Stimulated activated CD4-positive, alpha-beta T cell treated with anti-CD3 and anti-CD28 coated beads, TNF-alpha, amount 100 ng/mL, for 4 hours (primary cell): ENCODE results near the gene COL4A4.

Source experiments
- DNase-seq, 3 experiments: peaks; one replicate each; pipeline ENCODE4 v3.0.0-alpha.2; 2020; ENCODE audit warnings: low read depth in 3 of 3

COL4A4 gene

DNA sequence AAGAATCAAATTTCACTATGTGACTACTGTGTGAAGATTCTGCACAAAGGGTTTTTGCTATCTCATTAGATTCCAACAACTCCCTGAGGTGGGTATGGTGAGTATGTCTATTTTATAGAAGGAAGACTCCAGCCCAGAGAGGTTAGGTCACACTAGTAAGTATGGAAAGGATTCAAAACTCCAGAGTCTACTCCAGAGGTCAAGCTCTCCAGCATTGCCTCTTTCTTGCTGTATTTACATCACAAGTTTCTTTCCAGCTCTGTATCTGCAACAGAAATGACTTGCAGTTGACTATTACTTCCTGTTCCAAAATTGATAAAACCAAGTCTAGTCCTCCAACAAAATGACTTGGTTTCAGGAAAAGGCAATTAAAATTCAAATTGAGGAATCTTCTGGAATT is 2.1 kb downstream of the COL4A4 start:
- no peak for DNase-seq

- DNase-seq, result no peak
Measured at GRCh38 chr2:227160164-227160563, 3.8 kb downstream of the COL4A4 start.

DNA sequence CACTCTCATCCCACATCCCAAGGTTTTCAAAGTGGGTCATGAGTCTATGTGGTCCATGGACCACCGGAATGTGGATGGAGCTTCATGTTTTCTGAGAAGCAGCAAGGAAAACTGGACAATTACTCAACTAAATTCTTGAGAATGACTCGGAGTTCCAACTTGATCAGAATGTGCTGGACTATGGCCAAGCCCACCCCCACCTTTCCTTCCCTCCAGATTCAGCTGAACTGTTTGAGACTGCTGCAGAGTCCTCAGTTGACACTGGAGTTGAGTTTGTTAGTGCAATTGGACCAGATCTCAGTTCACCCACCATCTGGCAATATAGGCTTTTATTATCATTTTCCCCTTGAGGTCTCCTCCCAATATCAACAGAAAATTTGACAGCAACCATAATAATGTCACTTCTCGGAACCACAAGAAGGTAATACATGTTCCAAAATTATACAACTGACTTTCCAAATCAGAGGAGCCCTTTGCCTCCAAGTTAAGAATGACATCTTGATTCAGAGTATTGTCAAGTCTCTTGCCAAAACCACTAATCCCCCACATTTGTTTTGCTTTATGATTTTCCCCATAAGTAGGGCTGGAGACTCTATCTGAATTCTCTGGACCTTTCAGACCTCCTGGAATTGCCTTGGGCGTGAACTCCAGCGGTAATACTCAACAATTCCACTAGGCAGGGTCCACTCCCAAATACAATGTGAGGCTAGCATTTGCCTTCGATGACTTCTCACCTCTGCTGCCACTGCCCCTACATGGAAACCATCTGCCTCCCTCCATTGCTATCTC is 8.8 kb downstream of the COL4A4 start:
- no peak for DNase-seq

DNA sequence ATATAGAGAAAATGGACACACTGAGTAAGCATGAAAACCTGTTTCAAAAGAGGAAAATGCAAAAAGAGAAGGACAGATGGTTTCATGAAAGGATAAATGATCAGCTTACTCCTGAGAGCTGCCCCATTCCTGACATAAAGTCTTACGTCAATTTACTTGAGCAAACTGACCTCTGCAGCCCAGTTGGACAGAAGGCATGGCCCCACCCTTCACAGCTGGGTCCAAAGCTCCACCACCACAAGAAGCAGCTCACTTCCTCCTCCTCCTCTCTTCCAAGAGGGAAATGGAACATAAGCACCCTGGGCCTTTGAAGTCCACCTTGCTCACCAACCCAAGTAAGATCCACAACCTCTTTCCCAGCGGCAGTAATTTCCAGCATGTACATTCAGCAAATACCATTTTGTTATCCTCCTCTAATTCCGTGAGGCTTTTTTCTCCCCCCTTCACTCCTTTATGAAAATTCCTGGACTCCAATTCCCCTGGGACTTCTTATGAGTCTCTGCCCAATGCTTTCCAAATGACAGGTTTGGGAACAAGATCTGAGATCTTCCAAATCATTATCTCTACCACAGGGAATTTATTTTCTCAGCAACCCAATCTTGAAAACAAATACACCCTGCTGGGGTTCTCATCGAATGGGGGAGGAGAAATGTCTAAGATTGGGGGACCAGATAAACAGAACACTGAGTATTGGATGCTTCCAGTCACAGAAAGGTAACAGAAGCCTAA is 10.1 kb downstream of the COL4A4 start:
- DNase-seq, result no peak

DNA sequence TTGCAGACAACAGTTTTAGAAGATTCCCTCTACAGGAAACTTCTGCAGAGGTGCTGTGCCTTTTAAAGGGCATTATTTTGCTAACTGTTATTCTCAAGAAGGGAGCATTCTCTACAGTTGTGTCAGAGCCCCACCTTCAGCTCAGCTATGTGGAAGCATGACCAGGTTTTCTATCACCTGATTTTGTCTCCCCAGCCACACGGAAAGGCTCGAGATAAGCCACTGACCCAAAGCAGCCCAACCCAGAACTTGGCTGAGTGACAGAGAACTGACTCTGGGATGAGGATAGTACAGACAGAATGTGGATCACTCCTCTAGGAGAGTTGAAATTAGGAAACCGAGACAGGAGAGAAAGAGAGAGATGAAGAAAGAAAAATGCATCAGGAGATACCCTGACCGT is 10.7 kb downstream of the COL4A4 start:
- DNase-seq, result no peak

GRCh38 chr2:227152093-227152766 is 11.8 kb downstream of the COL4A4 start:
- DNase-seq, result no peak

DNA sequence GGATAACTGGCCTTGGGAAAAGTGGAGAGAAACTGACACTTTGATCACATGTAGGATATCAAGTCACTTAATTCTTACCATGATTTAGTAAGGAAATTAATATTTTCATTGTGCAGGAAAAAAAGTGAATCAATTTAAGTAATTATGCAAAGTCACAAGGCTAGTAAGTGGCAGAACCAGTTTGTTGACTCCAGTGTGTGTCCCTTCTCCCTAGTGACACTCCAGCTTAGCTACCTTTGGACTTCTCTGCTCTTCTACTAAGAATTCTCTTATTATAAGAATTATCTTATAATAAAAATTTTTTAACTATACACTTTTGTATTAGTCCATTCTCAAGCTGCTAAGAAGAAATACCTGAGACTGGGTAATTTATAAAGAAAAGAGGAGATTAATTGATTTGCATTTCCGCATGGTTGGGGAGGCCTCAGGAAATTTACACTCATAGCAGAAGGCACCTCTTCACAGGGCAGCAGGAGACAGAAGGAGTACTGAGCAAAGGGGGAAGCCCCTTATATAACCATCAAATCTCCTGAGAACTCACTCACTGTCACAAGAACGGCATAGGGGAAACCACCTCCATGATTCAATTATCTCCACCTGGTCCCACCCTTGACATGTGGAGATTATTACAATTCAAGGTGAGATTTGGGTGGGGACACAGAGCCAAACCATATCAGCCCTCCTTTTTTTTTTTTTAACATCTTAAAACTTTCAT is 13.6 kb downstream of the COL4A4 start:
- no peak for DNase-seq

DNA sequence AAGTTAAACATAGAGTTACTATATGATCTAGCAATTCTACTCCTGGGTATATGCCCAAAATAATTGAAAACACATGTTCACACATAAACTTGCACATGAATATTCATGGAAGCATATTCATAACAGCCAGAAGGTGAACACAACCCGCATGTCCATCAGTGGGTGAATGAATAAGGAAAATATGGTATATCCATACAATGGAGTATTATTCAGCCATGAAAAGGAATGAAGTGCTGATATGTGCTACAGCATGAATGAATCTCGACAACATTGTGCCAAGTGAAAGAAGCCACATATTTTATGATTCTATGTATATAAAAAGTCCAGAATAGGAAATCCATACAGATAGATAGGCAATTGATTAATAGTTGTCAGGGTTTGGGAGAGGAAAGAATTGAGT is 15.9 kb downstream of the COL4A4 start:
- no peak for DNase-seq

DNA sequence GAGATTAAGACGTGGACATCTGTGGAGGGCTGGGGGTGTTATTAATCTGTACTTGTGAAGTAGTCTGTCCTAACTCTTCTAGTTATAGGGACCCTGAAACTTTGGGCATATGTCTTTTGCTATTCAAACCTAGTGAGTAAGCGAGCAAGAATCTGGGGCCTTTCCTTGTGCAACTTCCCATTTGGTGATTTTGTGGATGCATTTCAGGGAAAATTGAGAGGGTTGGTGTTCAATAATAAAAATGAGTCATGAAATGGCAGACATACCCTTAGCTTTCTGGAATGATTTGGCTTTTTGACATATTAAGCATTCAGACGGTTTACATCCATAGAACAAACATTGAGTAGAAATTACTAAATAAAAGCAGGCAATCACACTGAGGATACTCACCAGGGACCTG is 17.0 kb downstream of the COL4A4 start:
- no peak for DNase-seq

GRCh38 chr2:227146456-227146855 is 17.5 kb downstream of the COL4A4 start:
- DNase-seq, result no peak

- no peak for DNase-seq
Measured at GRCh38 chr2:227143895-227144294, 20.1 kb downstream of the COL4A4 start.

DNA sequence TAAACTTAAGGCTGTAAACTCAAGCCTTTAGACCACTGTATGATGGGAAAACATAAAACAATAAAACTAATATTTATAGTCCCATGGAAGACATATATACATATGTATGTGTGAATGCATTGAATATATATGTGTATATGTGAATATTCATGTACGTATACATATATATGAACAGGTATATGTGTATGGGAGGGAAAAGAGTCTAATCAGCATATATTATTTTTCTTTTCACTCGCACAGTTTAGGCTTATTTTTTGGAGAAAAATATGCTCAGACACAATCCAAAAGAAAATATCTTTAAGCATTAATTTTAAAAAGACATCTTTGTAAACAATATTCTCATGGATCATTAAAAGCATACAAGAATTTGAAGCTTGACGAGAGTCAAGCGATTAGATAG is 22.7 kb downstream of the COL4A4 start:
- DNase-seq, result no peak

- no peak for DNase-seq
Measured at GRCh38 chr2:227134591-227134990, 29.4 kb downstream of the COL4A4 start.

- DNase-seq, result no peak
Measured at GRCh38 chr2:227132986-227133385, 31.0 kb downstream of the COL4A4 start.

- no peak for DNase-seq
Measured at GRCh38 chr2:227130636-227131035, 33.4 kb downstream of the COL4A4 start.

GRCh38 chr2:227127201-227127600 is 36.8 kb downstream of the COL4A4 start:
- DNase-seq, result no peak

GRCh38 chr2:227125506-227125905 is 38.5 kb downstream of the COL4A4 start:
- no peak for DNase-seq

DNA sequence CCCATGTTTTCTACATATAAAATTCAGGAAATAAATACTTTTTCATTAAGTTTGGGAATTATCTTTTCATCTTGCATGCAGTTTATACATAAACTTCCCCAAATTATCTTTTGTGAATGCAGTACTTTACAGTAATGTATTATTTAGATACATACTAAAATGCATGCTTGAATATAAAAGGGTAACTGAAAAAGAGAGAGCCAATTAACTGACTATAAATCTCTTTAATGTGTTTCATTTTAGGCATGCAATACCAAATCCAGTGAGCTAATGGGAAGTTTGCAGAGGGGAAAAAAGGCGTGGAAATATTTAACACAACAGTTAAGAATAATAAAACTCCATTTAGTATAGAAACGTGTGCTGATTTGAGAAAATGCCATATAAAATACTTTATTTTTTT is 39.2 kb downstream of the COL4A4 start:
- DNase-seq, result no peak

DNA sequence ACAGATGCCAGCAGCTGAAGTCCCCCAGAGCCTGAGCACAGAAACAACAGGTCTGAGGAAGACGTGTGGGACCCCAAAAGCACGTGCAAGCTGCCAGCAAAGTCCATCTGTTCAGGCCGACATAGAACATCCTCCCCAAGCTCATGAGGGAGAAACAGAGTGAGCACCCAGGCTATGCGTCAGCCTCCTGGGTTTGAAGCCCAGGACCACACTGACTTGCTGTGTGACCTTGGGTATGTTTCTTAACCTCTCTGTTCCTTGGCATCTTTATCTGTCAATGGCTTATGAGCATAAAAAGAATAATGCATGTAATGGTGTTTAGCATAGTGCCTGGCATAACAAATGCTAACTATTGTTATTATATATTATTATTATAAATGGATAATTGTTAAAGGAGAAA is 40.3 kb downstream of the COL4A4 start:
- no peak for DNase-seq

DNA sequence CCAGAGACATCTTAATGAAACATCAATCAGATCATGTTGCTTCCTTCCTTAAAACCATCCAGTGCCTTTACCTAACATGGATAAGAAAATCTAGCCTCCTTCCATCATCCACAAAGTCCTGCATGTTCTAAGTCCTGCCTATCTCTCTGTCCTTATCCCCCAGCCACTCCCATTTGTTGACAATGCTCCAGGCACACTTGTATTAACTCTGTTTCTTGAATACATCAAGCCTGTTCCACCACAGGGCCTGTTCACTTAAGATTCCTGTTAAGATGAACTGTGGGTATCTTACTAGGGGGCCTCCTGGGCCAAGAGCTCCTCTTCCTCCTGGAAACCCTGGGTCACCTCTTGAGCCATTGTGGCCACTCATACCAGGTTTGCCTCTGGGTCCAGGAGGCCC is 45.7 kb downstream of the COL4A4 start:
- no peak for DNase-seq

GRCh38 chr2:227117852-227118251 is 46.2 kb downstream of the COL4A4 start:
- no peak for DNase-seq

DNA sequence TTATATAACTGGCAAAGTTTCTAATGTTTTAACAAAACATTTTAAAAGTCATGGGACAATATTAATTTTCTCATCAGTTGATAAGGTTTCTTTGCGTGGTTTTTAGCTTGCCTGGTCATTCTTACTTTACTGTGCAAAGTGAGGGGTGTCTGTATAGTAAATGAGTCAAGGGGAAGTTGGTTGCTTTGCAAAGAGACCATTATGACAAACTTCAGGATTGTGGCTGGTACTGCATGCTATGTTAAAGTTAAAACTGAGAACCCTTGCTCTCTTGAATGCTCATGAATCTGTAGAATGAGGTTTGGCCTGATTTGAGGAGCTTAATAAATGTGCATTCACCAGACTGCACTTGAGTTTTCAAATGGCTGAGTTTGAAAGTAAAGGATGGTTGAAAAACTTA is 47.0 kb downstream of the COL4A4 start:
- DNase-seq, result no peak
